SU-DHL-6 (cell line): ENCODE data around the gene TACC3.

Experiments used
- H2AFZ ChIP-seq: fragments of 200-600 bp; sonication (generic); 2 replicates; pipeline ENCODE4 v1.6.1; 2014; ENCODE audit warnings: low read depth, mild to moderate bottlenecking, moderate library complexity, mixed read lengths, antibody characterized with exemption, low read length; ENCODE audit not compliant: severe bottlenecking
- H3F3A ChIP-seq: fragments of 200-600 bp; shearing (Covaris generic); 2 replicates; pipeline ENCODE4 v1.6.0; 2016; ENCODE audit warnings: antibody characterized with exemption, mild to moderate bottlenecking; ENCODE audit not compliant: insufficient read depth
- H3K27ac ChIP-seq: fragments of 200-600 bp; sonication (generic); 2 replicates; pipeline ENCODE4 v1.5.1; 2016; ENCODE audit warnings: low read depth, mild to moderate bottlenecking, low read length, moderate library complexity, mixed read lengths
- H3K27me3 ChIP-seq: fragments of 200-600 bp; sonication (generic), shearing (Covaris generic); 2 replicates; pipeline ENCODE4 v1.6.0; 2014; ENCODE audit warnings: mild to moderate bottlenecking, low read length
- H3K36me3 ChIP-seq: fragments of 200-600 bp; sonication (generic); 2 replicates; pipeline ENCODE4 v1.6.1; 2014; ENCODE audit warnings: mild to moderate bottlenecking, low read length, mixed read lengths
- H3K4me2 ChIP-seq: fragments of 300-600, 200-600 bp; shearing (Covaris generic), sonication (generic); 2 replicates; pipeline ENCODE4 v1.6.0; 2014; ENCODE audit warnings: low read length, low read depth, mild to moderate bottlenecking; ENCODE audit not compliant: poor library complexity, severe bottlenecking
- H3K4me3 ChIP-seq: fragments of 200-600 bp; sonication (generic); 2 replicates; pipeline ENCODE4 v1.5.1; 2014; ENCODE audit warnings: antibody characterized with exemption, low read length, mild to moderate bottlenecking, mixed read lengths; ENCODE audit not compliant: insufficient read depth, poor library complexity, severe bottlenecking
- H3K79me2 ChIP-seq: fragments of 200-600 bp; sonication (generic); 2 replicates; pipeline ENCODE4 v1.6.1; 2014; ENCODE audit warnings: mild to moderate bottlenecking, low read length, moderate library complexity; ENCODE audit not compliant: insufficient read depth
- H3K9ac ChIP-seq: fragments of 200-600 bp; sonication (generic); 2 replicates; pipeline ENCODE4 v1.7.0; 2014; ENCODE audit warnings: mild to moderate bottlenecking, low read length
- H3K9me2 ChIP-seq: fragments of 200-600 bp; sonication (generic); replicated peaks from 2 replicates; pipeline ENCODE4 v1.6.1; 2014; ENCODE audit warnings: low read length; ENCODE audit not compliant: insufficient read depth
- H3K9me3 ChIP-seq: fragments of 200-600 bp; sonication (generic); 2 replicates; pipeline ENCODE4 v1.6.1; 2014; ENCODE audit warnings: low read length, mixed read lengths; ENCODE audit not compliant: insufficient read depth
- H4K20me1 ChIP-seq: fragments of 200-600 bp; sonication (generic); 2 replicates; pipeline ENCODE4 v1.6.1; 2014; ENCODE audit warnings: low read depth, mild to moderate bottlenecking, antibody characterized with exemption, low read length, moderate library complexity, mixed read lengths
- CTCF ChIP-seq: fragments of 200-600 bp; sonication (generic); IDR thresholded peaks from one replicate; pipeline ENCODE4 v1.5.1; 2017; ENCODE audit warnings: antibody characterized with exemption, mild to moderate bottlenecking, low read length, moderate library complexity; ENCODE audit not compliant: insufficient read depth, poor library complexity, severe bottlenecking
- EZH2phosphoT487 ChIP-seq: fragments of 200-600 bp; sonication (generic), shearing (Covaris generic); conservative IDR thresholded peaks from 2 replicates; pipeline ENCODE4 v1.6.1; 2018; ENCODE audit warnings: mild to moderate bottlenecking, antibody characterized with exemption, low read length, moderate library complexity, mixed read lengths

The TACC3 gene

DNA sequence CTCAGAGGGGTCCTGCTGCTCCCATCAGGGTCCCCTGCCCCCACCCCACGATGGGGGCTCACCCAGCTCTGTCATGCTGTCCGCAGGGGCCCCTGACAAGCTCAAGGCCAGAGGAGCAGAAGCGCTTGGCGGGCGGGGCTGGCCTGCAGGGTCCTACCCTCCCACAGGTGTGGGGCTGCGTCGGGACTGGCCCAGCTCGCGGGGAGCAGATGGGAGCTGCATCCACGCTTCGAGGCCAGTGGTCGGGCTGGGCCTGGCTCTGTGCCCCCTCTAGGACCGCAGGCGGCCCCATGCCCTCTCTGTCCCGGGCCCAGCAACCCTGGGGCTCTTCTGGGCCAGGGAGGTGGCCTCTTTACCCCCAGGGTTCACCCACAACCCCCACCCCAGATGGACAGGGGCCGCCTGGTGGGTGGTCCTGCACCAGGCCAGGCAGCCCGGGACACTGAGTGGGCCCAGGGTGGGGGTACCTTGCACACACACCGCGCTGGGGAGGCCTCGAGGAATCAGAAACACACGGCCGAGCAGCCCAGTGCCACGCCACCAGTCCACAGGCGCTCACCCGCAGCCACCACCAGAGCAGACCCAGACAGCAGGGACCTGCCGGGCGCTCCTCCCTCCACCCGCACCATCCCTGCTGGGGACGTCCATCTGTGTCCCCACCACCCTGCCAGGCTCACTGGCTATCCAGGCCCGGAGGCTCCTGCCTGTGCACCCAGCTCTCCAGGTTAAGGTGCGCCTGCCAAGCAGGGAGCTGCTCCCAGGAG is 30.0 kb downstream of the TACC3 start:
- H3K9me2 ChIP-seq: no peaks in the 10 kb centered on the region
- no peak overlapping the region for H2AFZ ChIP-seq
- no peaks in the 10 kb centered on the region for H3K27me3 ChIP-seq
- H3K36me3 ChIP-seq: no peaks in the 10 kb centered on the region
- no peaks in the 10 kb centered on the region for H3F3A ChIP-seq
- H3K9me3 ChIP-seq: no peaks in the 10 kb centered on the region
- H3K79me2 ChIP-seq: no peaks in the 10 kb centered on the region
- H3K27ac ChIP-seq: no peak overlapping the region
- H3K4me3 ChIP-seq: no peak overlapping the region
- TF ChIP-seq EZH2phosphoT487 (no peak), CTCF (no peak)
- H3K9ac ChIP-seq: no peak overlapping the region
- H3K4me2 ChIP-seq: no peak overlapping the region
- no peaks in the 10 kb centered on the region for H4K20me1 ChIP-seq

- Histone ChIP-seq H3K79me2 (no peaks in the 10 kb centered on the region), H3K9ac (no peak overlapping the region)
Observed at GRCh38 chr4:1751919-1752283, 30.6 kb downstream of the TACC3 start.

GRCh38 chr4:1752284-1753041 is 31.1 kb downstream of the TACC3 start:
- no peaks in the 10 kb centered on the region for H4K20me1 ChIP-seq
- no peaks in the 10 kb centered on the region for H3K27me3 ChIP-seq
- H3K9me3 ChIP-seq: no peaks in the 10 kb centered on the region
- no peaks in the 10 kb centered on the region for H3K9me2 ChIP-seq
- no peak for TF ChIP-seq CTCF
- TF ChIP-seq EZH2phosphoT487: no peak
- H3K27ac ChIP-seq: no peak overlapping the region
- H3F3A ChIP-seq: no peaks in the 10 kb centered on the region
- H3K4me2 ChIP-seq: no peak overlapping the region
- no peak overlapping the region for H3K4me3 ChIP-seq
- H3K79me2 ChIP-seq: no peaks in the 10 kb centered on the region
- H3K9ac ChIP-seq: no peak overlapping the region
- H3K36me3 ChIP-seq: no peaks in the 10 kb centered on the region
- H2AFZ ChIP-seq: no peak overlapping the region

More at GRCh38 chr4:1751919-1752283, 30.6 kb downstream of the TACC3 start:
- no peaks in the 10 kb centered on the region for H3K9me3 ChIP-seq
- H3F3A ChIP-seq: no peaks in the 10 kb centered on the region
- H3K27me3 ChIP-seq: no peaks in the 10 kb centered on the region
- H3K4me3 ChIP-seq: no peak overlapping the region
- H2AFZ ChIP-seq: no peak overlapping the region
- TF ChIP-seq EZH2phosphoT487 (no peak), CTCF (no peak)
- no peak overlapping the region for H3K4me2 ChIP-seq
- no peak overlapping the region for H3K27ac ChIP-seq
- no peaks in the 10 kb centered on the region for H4K20me1 ChIP-seq
- no peaks in the 10 kb centered on the region for H3K9me2 ChIP-seq
- H3K36me3 ChIP-seq: no peaks in the 10 kb centered on the region
